ENCODE data around the gene TSEN15. TPM values are rescaled to one million over a fixed set of nuclear protein-coding genes. Genes with fewer than 3 reads are reported as not detected.
"Not testable (repeated sequence)": the region's sequence is repeated elsewhere in the genome, so short reads cannot be mapped to it uniquely, and the experiment has no call there.

Gene TSEN15
- total RNA-seq, 3 donors from 2014 or later, result 6.7 to 21.2 (median 13.5) TPM

DNA sequence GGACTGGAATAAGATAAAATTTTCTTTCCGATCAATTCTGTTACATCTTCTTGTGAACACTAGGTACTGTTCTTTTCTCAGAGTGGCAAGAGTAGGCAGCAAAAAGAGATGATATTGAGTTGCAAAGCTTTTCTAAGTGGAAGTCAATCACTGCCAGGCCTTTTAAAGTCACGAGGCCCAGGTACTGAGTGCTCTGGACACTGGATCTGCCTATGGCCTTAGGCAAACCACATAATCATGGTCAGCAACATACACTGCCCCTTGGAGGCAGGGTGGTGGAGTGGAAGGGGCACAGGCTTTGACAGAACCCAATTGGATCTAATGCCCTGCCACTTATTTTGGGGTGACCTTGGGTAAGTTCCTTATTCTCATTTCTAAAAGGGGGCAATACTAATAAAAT is 41.5 kb downstream of the TSEN15 start:
- ATAC-seq, result no peak
- TF ChIP-seq, protein P1, sequence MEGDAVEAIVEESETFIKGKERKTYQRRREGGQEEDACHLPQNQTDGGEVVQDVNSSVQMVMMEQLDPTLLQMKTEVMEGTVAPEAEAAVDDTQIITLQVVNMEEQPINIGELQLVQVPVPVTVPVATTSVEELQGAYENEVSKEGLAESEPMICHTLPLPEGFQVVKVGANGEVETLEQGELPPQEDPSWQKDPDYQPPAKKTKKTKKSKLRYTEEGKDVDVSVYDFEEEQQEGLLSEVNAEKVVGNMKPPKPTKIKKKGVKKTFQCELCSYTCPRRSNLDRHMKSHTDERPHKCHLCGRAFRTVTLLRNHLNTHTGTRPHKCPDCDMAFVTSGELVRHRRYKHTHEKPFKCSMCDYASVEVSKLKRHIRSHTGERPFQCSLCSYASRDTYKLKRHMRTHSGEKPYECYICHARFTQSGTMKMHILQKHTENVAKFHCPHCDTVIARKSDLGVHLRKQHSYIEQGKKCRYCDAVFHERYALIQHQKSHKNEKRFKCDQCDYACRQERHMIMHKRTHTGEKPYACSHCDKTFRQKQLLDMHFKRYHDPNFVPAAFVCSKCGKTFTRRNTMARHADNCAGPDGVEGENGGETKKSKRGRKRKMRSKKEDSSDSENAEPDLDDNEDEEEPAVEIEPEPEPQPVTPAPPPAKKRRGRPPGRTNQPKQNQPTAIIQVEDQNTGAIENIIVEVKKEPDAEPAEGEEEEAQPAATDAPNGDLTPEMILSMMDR (IDR thresholded peaks at IDR 0.05), result no peak
- DNase-seq, result no peak

DNA sequence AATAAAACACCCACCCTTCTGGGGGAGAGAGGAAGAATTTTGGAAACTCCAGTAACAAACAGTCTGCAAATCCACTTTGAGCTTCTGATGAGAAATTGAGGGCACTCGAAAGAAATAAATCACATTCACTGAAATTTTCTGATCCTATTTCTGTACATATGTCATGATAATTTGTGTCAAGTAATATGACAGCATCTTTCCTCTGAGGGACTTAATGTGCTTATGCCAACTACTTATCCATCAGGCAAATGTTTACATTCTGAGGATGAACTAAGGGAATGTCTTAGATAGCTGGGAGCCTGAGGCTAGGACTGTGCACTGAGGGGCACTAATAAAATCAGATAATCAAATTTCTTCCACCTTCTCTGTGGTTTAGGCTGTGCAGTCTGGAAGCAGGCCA is 44.5 kb downstream of the TSEN15 start:
- intact Hi-C loops (cut with DNase I, micrococcal nuclease), result no loop called here
- no peaks in the 10 kb centered on the region for H3K36me3 ChIP-seq (ENCODE audit: low read depth)
- TF ChIP-seq, protein P1 (IDR thresholded peaks at IDR 0.05), result no peak
- H3K9me3 ChIP-seq, result no peaks in the 10 kb centered on the region
- H3K4me3 ChIP-seq, result no peak overlapping the region
- H3K4me1 ChIP-seq (ENCODE audit: low read depth), result no peaks in the 10 kb centered on the region
- DNase-seq (no peak), ATAC-seq (no peak)

More for the DNA sequence above, 41.5 kb downstream of the TSEN15 start:
- no peak overlapping the region for H3K4me3 ChIP-seq
- no peaks in the 10 kb centered on the region for H3K4me1 ChIP-seq (ENCODE audit: low read depth)
- H3K36me3 ChIP-seq (ENCODE audit: low read depth), result no peaks in the 10 kb centered on the region
- intact Hi-C loops (cut with DNase I, micrococcal nuclease), result no loop called here
- H3K9me3 ChIP-seq, result no peaks in the 10 kb centered on the region

DNA sequence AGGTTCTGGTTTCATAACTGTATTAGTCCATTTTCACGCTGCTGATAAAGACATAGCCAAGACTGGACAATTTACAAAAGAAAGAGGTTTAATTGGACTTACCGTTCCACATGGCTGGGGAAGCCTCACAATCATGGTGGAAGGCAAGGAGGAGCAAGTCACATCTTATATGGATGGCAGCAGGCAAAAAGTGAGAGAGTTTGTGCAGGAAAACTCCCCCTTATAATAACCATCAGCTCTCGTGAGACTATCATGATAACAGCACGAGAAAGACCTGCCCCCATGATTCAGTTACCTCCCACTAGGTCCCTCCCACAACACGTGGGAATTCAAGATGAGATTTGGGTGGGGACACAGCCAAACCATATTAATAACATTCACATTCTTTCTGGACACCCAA is 45.0 kb downstream of the TSEN15 start:
- H3K4me1 ChIP-seq (ENCODE audit: low read depth); ATAC-seq; intact Hi-C loops (cut with DNase I, micrococcal nuclease); H3K4me3 ChIP-seq; H3K9me3 ChIP-seq; DNase-seq; H3K36me3 ChIP-seq (ENCODE audit: low read depth): not testable (repeated sequence)

DNA sequence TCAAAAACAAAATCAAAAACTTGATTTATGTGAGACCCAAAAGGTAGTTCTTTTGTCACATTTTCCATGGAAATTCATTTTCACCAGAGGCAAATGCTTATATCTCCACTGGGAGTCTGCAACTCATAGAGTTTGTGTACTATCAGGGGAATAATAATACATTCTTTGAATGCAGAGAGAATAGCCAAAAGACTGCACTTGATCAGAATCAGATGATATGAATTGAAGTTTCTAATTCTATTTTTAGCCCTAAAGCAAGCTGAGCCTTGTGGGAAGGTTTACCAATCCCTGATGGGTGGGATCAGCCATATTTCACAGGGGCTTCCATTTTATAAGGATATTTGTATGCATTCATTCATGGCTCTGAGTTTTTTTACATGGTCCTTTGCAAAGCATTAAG is 49.6 kb downstream of the TSEN15 start:
- TF ChIP-seq, protein P1 (IDR thresholded peaks at IDR 0.05), result no peak
- Histone ChIP-seq H3K9me3 (no peaks in the 10 kb centered on the region), H3K36me3 (ENCODE audit: low read depth) (no peaks in the 10 kb centered on the region), H3K4me1 (ENCODE audit: low read depth) (no peaks in the 10 kb centered on the region), H3K4me3 (no peak overlapping the region)
- no peak for ATAC-seq
- no peak for DNase-seq
- intact Hi-C loops (cut with DNase I, micrococcal nuclease), result no loop called here

DNA sequence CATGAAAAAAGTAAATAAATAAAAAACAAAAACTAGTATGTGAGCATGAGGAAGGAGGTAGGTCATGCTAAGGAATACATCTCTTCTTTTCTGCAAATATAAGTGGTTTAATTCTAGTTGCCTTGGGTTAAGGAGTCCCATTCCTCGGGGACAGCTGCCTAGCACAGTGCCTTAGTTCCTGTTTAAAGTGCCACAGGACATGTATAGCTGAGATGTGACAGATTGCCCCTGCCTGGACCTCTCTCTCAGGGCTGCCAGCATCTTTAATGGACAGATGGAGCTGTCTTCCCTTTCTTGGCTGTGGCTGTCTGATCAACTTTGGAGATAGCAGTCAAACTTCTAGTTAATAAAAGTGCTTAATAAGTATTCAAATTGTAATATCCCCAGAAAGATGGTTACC is 50.0 kb downstream of the TSEN15 start:
- intact Hi-C loops (cut with DNase I, micrococcal nuclease), result no loop called here
- no peak overlapping the region for H3K4me3 ChIP-seq
- DNase-seq (no peak), ATAC-seq (no peak)
- TF ChIP-seq, protein P1 (IDR thresholded peaks at IDR 0.05), result no peak
- no peaks in the 10 kb centered on the region for H3K9me3 ChIP-seq
- no peaks in the 10 kb centered on the region for H3K4me1 ChIP-seq (ENCODE audit: low read depth)
- H3K36me3 ChIP-seq (ENCODE audit: low read depth), result no peaks in the 10 kb centered on the region

DNA sequence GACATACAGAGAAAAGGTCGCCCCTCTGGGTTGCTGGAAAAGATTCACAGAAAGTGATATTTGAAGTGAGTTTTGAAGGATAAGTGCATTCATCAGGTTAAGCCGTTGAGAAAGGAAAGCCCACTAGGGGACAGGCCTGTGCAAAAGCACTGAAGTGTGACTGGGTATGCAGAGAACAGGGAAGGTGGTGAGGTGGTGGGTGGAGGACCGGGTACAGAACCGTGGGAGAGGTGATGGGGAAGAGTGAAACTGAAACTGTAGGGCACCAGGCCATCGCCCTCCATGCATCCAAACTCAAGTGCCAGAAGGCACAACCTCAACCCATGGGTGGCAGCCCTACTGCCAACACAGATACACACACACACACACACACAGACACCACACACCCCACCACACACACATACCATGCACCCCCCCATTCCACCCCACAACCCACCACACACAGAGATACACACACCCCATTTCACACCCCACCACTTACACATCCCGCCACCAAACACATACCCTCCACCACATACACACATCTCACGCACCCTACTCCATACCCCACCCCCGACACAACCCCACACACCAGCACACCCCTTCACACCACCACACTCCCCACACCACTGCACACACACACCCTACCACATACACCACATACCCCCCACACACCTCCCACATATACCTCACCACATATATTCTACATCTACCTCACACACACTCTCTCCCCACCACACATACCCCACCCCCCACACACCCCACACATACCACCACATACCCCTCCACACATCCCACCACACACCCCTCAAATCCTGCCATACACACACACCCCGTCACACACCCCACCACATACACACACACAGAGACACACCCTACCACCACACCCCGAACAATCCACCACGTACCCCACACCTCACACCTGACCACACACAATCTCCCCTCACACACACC is 59.0 kb downstream of the TSEN15 start:
- Histone ChIP-seq H3K4me3 (no peak overlapping the region), H3K4me1 (ENCODE audit: low read depth) (no peaks in the 10 kb centered on the region), H3K36me3 (ENCODE audit: low read depth) (no peaks in the 10 kb centered on the region), H3K9me3 (no peaks in the 10 kb centered on the region)
- no peak for DNase-seq
- ATAC-seq, result no peak
- TF ChIP-seq, protein P1 (IDR thresholded peaks at IDR 0.05), result no peak
- intact Hi-C loops (cut with DNase I, micrococcal nuclease), result no loop called here

Measured in mucosa of descending colon (tissue), 3 donors.